Stimulated activated CD4-positive, alpha-beta T cell treated with anti-CD3 and anti-CD28 coated beads, Interleukin-4, amount 100 ng/mL, for 24 hours (primary cell): ENCODE data around the gene EPAS1.

ENCODE experiments used
- DNase-seq: peaks from one replicate; pipeline ENCODE4 v3.0.0-alpha.2; 2020

EPAS1 gene

GRCh38 chr2:46413631-46414030 lies 116.4 kb downstream of the EPAS1 start:
- no peak for DNase-seq

- no peak for DNase-seq
These were observed 117.5 kb downstream of the EPAS1 start for GRCh38 chr2:46414701-46415100.

- DNase-seq = no peak
These were observed 119.1 kb downstream of the EPAS1 start for GRCh38 chr2:46416280-46416679.

GRCh38 chr2:46416739-46417403 lies 119.7 kb downstream of the EPAS1 start:
- no peak for DNase-seq

- DNase-seq = no peak
These were observed 123.7 kb downstream of the EPAS1 start for GRCh38 chr2:46420945-46421344.

- DNase-seq = no peak
These were observed 124.2 kb downstream of the EPAS1 start for GRCh38 chr2:46421361-46421760.

GRCh38 chr2:46422717-46423394 lies 125.6 kb downstream of the EPAS1 start:
- DNase-seq = no peak

GRCh38 chr2:46424937-46425336 lies 127.7 kb downstream of the EPAS1 start:
- DNase-seq = no peak

GRCh38 chr2:46428911-46429436 lies 131.8 kb downstream of the EPAS1 start:
- no peak for DNase-seq

- DNase-seq = no peak
These were observed 133.2 kb downstream of the EPAS1 start for GRCh38 chr2:46430413-46430812.

- no peak for DNase-seq
These were observed 133.8 kb downstream of the EPAS1 start for GRCh38 chr2:46430992-46431391.

GRCh38 chr2:46431481-46432235 lies 134.5 kb downstream of the EPAS1 start:
- no peak for DNase-seq

GRCh38 chr2:46434851-46435273 lies 137.7 kb downstream of the EPAS1 start:
- DNase-seq = no peak

GRCh38 chr2:46435353-46435752 lies 138.1 kb downstream of the EPAS1 start:
- DNase-seq = no peak

- no peak for DNase-seq
These were observed 138.7 kb downstream of the EPAS1 start for GRCh38 chr2:46435796-46436360.
